Fibroblast of skin of scalp (primary cell): ENCODE data around the gene GNB1L. TPM values are rescaled to one million over a fixed set of nuclear protein-coding genes. Genes with fewer than 3 reads are reported as not detected.

ENCODE experiments used
- DNase-seq: peaks from one replicate; pipeline ENCODE4 v3.0.0-alpha.2; 2013
- polyA plus RNA-seq, 2 experiments: library from polyadenylated mRNA; unstranded; fragments of 120-200 nt; gene quantifications; one replicate each; pipeline ENCODE4 v1.2.1, GENCODE V29; 2013; ENCODE audit not compliant: insufficient read length in 2 of 2

GNB1L gene
- polyA plus RNA-seq (2013, experiment 1 of 2; ENCODE audit: insufficient read length) = 6.4 TPM
- polyA plus RNA-seq (2013, experiment 2 of 2; ENCODE audit: insufficient read length) = 7.4 TPM

GRCh38 chr22:19854778-19855503, at the start of gene GNB1L, which contains the start of gene RTL10:
Gene GNB1L, minus strand, starts transcription at chr22:19854874. Its CDS starts 33,519 bp downstream, at chr22:19821355.
Gene RTL10, minus strand, starts transcription at chr22:19854874. Its CDS starts 2,613 bp downstream, at chr22:19852261.
- DNase-seq = peak; percentile 96

DNA sequence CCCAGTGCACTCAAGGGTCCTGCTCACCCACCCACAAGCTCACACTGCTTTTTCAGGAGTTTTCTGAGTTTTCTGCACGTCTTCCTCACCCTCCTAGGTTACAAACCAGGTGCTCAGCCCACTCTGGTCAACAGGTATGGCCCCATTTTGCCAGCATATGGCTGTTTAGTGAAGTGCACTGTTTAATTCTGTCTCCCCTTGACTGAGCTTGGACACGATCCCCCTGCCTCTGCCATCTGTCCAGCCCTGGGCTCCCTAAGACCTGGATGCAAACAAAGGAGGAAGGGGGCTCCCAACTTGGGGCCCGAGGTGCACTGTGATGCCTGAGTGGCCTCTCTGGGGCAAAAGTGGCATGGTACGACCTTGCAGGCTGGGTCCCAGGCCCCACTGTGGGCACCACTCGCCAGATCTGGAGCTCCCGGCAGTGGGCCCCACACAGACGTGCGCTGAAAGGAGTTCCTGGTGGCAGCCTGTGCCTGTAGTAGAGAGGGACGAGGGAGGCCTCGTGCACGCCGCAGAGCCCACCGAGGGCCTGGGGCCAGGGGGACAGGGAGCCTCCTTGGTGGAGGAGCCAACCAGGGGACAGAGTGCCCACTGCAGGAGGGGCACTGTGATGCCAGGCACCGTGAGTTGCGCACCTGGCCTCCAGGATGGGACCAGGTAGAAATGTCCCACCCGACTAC, 49.6 kb upstream of the GNB1L start:
- no peak for DNase-seq

- DNase-seq = no peak
These were observed 48.8 kb upstream of the GNB1L start for GRCh38 chr22:19903513-19903912.

DNA sequence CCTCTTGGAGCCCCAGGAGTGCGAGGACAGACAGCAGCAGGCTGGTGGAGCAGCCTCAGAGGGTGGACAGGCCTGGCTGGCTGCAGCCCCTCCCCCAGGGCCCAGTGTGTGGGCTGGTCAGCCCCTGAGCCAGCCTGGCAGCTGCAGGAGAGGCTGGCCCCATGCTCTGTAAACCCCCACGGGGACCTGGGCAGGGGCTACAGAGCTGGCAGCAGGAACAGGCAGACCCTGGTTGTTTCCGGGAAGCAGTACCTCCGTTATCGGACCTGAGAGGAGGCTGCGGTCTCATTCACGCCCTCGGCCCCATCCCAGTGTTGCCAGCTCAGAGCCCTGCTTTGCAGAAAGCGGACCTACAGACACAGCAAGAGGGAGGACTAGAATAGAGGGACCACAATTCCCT, 48.4 kb upstream of the GNB1L start:
- no peak for DNase-seq

GRCh38 chr22:19902245-19902715, 47.6 kb upstream of the GNB1L start:
- DNase-seq = no peak

- DNase-seq = no peak
These were observed 47.0 kb upstream of the GNB1L start for GRCh38 chr22:19901577-19902244.

GRCh38 chr22:19900707-19901436, 46.2 kb upstream of the GNB1L start:
- no peak for DNase-seq

DNA sequence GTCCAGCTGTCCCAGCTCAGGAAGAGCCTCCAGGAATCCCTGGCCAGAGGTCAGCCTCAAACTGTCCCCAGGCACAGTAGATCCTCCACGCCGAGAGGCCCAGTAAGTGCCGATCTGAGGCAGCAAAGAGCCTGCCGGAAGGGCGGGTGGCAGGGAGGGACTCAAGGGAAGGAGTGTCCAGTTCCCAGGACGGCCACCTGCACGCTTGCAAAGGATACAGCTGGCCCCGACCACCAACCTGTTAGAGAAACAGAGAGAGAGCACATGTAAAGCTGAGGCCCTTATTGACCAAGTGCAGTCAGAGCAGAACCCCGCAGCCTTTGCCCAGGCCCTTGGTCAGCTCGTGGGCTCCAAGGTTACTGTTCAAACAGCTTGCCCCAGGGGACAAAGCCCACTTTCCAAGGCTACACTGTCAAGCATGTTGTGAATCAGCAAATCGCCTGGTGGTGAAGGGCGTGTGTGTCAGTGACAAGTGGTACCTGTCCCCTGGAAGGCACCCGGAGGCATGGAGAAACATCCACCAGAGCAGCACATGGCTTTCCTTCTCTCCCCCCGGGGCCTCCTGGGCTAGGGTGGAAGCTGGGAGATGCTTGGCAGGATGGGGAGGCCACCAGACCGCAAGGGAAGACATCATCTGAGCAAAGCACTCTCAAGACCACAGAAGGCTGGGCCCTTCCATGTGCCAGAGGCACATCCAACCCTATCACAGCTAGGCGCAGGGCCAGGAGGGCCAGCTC, 44.3 kb upstream of the GNB1L start:
- no peak for DNase-seq

DNA sequence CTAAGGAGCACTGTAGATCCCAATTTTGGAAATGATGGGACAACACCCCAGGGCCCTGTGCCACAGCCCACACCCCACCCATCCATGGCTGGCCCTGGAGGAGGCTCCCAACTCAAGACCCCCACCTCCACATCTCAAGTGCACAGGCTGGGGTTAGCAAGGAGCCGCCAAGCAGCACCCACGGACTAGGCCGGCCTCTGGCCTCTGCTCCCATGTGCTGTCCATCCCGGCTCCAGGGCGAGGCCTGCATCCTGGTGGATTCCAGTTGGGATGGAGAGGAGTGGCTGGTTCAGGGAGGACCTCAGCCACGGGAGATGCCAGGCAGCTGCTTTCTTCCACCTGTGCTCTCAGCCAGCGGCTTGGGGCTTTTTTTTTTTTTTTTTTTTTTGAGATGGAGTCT, 43.5 kb upstream of the GNB1L start:
- DNase-seq = no peak

- DNase-seq = no peak
These were observed 43.1 kb upstream of the GNB1L start for GRCh38 chr22:19897726-19898125.

GRCh38 chr22:19896665-19897355, 42.1 kb upstream of the GNB1L start:
- no peak for DNase-seq

DNA sequence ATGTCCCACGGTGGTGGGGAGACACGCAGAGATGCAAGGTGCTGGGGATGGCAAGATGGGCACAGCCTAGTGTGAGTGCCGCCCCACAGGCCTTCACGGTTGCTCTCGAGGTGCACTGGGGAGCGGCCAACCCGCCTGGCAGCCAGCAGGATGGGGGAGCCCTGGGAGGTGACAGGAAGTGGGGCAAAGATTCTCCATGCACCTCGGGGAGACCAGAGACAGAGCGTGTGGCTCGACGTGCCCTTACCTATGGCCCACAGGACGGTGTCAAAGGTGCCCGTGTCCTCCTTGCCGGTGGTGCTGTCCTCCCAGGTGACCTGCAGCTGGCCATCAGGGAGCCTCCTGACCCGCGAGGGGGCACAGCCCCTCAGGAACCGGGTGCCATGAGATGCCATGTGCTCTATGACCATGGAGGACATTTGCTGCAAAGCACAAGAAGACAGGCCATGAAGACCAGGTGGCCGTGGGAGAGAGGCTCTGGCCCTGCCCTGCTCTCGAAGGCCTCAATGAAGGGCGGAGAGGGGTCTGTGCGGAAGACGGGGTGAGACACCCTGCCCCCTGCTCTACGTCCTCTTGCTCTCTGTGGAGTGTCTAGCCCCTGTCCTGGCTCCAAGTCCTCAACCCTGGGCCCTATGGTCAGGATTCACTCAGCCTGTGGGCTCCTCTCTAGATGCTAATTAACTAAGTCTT, 40.6 kb upstream of the GNB1L start:
- no peak for DNase-seq

GRCh38 chr22:19893363-19893762, 38.7 kb upstream of the GNB1L start:
- no peak for DNase-seq

GRCh38 chr22:19892925-19893324, 38.3 kb upstream of the GNB1L start:
- no peak for DNase-seq

DNA sequence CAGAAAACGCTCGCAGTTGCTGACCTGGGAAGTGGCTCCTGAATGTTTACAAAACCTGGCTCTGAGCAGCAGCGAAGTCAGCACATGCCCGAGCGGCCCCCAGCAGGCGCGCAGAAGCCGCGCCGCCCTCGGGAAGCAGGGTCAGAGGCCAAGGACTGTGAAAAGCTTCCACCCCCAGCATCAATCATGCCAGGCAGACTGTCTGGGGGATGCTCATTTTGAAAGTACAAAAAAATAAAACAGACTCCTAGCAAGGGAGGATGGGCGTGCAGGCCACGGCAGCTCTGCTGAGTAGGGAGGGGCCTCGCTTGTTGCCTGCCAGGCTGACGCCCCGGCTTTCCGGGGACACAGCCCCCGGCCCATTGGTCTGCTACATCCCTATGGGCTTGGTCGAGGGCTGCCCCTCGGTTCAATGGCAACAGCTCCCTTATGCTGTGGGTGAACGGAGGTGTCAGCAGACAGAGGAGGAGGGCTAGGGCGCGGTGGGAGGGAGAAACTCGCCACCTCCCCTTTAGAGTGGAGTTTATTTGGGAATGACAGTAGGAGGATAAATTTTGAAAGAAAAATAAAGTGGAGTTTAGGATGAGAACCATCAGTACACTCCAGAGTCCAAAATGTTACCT, 37.7 kb upstream of the GNB1L start:
- DNase-seq = no peak

DNA sequence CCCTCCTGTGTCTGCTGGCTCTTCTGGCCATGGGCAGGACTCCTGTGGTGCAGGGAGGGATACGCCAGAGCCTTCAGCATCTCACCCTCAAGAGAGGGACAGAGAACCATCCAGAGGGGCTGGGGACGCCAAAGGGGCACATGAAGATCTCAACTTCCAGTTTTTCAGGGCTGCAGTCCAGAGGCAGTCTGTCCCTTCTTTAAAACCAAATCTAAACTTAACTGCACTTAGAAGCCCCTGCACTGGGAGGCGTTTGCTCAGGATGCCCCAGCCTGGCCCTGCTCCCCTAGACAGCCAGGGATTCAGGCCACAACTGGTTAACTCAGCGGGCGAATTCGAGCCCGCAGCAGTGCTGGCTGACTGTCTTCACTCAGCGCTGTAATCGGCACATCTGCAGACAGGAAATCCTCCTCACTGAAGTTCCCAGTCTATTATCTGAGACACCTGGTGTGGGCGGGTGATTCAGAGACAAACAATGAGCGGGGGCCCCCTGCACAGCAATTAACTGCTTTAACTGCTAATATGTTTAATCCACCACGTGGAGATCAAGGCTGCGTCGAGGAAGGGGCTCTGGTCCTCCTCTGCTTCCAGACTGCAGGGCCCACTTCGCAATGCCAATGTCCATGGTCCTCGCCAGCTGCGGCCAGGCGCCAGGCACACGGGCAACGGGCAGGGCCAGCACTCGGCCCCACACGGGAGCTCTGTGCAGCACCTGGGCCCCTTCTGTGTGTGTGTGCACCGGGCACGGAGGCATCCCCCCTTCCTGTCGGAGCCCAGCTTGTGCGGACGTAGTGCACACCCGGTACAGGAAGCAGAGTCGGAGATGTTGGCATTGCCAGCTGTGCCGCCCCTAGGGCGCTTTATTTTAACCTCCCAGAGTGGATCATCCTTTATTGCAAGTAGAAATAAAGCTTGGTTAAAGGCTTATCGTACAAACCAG, 36.9 kb upstream of the GNB1L start:
- peak; percentile 69 for DNase-seq

GRCh38 chr22:19890502-19891316, 36.0 kb upstream of the GNB1L start:
- DNase-seq = no peak

GRCh38 chr22:19889951-19890350, 35.3 kb upstream of the GNB1L start:
- DNase-seq = no peak
